ENCODE data around the gene ANXA8L1.
"Not testable (repeated sequence)": the region's sequence is repeated elsewhere in the genome, so short reads cannot be mapped to it uniquely, and the experiment has no call there.

The ANXA8L1 gene

DNA sequence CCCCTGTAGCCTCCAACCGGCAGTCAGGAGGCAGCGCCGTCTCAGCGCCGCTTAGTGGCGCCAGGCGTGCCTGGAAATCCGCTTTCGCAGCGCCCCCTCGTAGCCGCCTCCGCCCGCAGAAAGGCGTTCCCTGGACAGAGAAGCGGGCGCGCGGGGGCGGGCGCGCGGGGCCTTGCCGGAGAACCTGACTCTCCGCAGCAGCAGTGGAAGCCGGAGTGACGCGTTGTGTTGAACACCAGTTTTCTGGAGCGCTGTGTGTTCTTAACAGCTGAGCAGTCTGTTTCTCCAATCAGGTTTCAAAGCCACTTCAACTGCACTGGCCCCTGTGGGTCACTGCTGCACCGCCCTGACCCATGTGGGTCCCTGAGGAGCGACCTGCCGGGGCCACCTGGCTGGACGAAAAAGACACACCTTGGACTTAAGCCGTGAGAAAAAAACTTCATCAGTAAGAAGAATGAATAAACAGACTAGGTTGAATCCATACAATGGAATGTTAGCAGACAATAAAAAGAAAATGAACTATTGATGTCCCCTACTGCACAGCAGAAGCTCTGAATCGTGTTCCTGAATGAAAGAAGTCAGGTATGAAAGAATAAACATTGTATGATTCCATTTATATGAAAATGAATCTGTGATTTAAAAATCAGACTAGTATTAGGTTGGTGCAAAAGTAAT lies 22.8 kb downstream of the ANXA8L1 start:
- DNase-seq: not testable (repeated sequence)

DNA sequence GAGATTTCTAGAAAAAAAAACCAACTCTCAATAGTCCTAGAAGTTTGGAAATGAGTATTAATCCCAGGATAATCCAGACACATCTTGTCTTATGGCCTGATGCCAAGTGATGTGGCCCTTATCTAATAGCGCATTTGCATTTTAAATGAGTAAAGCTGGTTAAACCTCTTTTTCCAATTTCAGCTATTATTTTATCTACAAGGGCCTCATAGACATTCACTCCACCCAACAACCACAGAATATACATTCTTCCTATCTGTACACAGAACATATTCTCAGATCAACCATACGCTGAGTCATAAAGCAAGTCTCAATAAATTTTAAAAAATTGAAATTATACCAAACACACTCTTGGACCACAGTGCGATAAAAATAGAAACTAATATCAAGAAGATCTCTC lies 34.0 kb downstream of the ANXA8L1 start:
- not testable (repeated sequence) for DNase-seq

DNA sequence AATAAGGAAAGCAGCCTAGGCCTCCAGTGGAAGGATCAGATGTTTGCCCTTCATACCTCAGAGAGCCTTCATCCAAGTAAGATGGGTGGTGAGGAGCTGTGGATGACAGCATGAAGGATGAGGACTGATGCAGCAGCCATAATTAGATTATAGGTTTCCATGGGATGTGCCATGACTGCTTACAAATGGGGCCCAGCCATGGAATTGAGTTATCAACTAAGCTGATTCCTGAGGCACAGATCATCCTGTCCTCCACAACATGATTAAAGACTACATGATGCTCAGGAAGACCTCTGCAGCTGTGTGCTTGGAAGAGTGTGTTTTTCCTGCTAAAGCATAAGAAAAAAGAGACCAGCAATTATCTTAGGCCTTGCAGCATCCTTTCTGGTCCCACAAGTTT lies 35.5 kb downstream of the ANXA8L1 start:
- not testable (repeated sequence) for DNase-seq

DNA sequence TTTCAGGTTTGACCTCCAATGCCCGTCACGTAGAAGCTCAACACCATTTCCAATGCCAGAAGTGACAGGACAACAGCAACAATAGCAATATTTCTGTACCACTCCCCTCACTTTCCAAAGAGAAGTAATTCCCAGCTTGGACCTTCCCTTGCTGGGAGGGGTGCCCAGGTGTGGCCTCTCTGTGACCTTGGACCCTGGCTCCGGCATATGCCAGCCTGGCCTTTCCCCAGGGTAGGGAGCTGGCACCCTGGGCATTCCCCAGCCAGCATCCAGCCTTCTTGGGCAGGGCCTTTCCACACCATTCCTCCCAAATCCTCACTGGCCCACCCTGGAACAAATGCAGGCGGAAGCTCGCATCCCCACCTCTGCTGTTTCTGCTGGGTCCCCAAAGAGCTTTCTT lies 37.1 kb downstream of the ANXA8L1 start:
- DNase-seq: not testable (repeated sequence)

DNA sequence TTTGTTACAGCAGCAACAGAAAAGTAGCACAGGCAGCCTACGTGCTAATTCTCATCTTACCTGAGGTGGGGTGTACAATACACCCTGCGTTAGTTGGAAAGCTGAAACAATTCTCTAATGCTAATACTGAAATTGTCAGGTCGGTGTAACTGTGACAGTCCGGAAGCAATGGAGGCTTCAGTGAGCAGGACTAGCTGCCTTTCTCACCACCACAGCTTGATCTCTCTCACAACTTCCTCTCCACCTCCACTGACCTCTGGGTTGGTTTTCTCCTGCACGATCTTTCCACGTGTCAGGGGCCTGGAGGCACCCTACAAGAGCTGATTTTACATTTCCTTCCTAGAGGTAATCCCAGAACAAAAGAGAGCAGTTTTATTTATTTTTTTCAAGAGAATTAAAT lies 39.7 kb downstream of the ANXA8L1 start:
- not testable (repeated sequence) for DNase-seq

DNA sequence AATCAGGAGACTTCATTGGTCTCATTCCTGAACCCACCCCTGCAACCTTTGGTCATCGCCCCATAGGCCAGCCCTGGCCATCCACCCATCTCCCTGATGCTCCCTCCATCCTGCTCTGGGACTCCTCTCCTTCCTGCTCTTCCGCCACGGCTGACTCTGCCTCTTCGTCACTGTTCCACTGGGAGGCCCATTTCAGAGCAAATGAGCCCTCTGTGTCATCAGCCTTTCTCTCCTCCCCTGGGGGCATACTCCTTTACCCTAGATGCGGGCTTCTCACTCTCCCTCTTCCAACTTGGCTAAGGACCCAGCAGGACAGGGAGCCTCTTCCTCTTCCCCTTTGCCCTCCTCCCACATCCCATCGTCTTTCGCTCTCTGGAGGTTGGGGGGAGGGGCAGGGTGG lies 42.7 kb downstream of the ANXA8L1 start:
- not testable (repeated sequence) for DNase-seq

DNA sequence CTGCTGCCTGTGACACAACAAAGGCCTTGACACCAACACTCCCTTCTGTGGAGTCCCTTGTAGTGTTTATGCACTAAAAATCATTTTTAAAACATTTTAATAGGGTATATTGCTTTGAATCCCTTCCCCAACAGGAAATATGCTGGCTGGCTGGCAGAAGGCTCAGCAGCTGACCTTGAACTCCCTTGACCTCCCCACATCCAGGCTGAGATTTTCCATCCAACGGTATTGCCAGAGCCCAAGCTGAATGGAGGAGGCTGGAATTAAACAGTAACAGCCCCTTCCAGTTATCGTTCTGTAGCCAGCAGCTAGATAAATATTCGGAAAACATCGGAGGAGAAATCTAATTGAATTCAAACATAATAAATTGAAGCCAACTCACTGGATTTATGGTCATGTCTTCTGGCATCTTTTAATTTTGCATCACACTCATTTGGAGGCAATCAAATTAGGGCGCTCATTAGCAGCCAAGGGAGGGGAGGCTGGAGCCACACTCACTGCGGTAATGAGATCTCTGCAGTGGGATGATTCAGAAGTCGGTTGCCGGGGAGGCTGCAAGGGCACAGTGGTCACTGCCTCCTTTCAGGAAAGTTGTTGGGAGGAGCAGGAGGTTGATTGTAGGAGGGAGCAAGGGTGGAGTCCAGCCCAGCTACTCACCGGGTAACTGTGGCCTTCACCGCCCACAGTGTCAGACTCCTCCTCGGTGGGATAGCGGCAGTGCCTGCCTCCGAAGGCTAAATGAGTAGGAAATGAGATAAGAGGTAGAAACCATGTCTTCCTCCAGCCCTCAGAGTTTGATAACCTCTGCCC lies 44.2 kb downstream of the ANXA8L1 start:
- DNase-seq: not testable (repeated sequence)

DNA sequence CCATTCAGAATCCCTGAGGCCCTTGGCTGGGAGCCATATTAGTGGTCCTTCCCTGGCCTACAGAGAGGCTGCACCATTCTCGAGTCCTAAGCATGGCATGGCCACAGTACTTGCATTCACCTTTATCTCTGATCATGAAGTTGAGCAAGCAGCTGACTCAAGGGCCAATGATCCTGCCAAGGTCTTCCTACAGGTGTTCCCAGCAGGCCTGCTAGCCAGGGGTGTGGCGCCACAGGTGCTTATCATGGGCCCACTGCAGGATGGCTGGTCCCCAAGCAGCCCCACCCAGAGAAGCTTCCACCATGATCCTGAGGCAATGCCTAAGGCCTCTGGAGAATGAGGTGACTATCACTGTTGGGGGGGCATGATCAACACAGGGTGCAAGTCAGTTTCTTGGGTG lies 48.0 kb downstream of the ANXA8L1 start:
- not testable (repeated sequence) for DNase-seq

DNA sequence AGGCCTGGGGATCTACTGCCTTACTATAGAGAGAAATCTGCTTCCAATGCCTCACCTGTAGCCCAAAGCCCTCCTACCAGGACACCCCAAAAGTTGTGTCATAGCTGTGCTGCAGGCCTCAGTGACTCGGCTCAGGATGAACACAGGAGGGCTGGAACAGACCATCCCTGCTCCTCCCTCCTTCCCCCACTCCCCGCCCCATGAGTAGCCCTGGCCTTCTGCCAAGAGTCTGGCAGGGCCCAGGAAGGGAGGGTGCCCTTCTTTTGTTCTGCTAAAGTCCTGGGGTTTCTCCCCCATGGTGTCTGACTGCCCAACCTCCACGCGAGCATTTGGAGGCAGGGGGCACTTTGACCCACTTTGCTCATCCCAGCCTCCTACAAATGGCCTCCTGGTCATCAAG lies 65.4 kb downstream of the ANXA8L1 start:
- DNase-seq: not testable (repeated sequence)

Measured in stimulated activated CD8-positive, alpha-beta memory T cell treated with anti-CD3 and anti-CD28 coated beads, Interleukin-4, amount 100 ng/mL, for 48 hours (primary cell).